Measurements from ENCODE around the gene ACMSD. TPM values are rescaled to one million over a fixed set of nuclear protein-coding genes. Genes with fewer than 3 reads are reported as not detected.
"Not testable (repeated sequence)": the region's sequence is repeated elsewhere in the genome, so short reads cannot be mapped to it uniquely, and the experiment has no call there.

ACMSD gene
- total and polyA plus RNA-seq, 2 donors (not counting 1 experiment from before 2014, with no cell fraction given) = not detected

- no peak overlapping the region for H3K4me3 ChIP-seq (replicated peaks in 1 of 4; ENCODE audit: control extremely low read depth in 1 of 4, insufficient read depth in 1 of 4, low read depth in 3 of 4, low read length in 4 of 4)
- H3K4me2 ChIP-seq (ENCODE audit: extremely low read depth, insufficient read depth, low read length) = no peak overlapping the region
- H3K36me3 ChIP-seq (ENCODE audit: control insufficient read depth, insufficient read depth, low read length) = no peaks in the 10 kb centered on the region
- TF ChIP-seq EZH2 (IDR thresholded peaks at IDR 0.05; ENCODE audit: low read length, missing control alignments) (no peak), CTCF (conservative IDR thresholded peaks at IDR 0.05 in 1 of 2, IDR thresholded peaks at IDR 0.05 in 1 of 2; ENCODE audit: low read depth in 1 of 2, low read length in 2 of 2) (no peak)
- H4K20me1 ChIP-seq (ENCODE audit: control insufficient read depth, extremely low read depth, insufficient read depth, low read length) = no peaks in the 10 kb centered on the region
- DNase-seq (ENCODE audit: low read depth in 2 of 2) = peak; percentile 37 to 88
- no peaks in the 10 kb centered on the region for H3K9me3 ChIP-seq (ENCODE audit: control insufficient read depth, insufficient read depth, low read depth, low read length)
- no peak overlapping the region for H2AFZ ChIP-seq (ENCODE audit: low read length)
- H3K27ac ChIP-seq (ENCODE audit: insufficient read depth, low read length) = no peak overlapping the region
- H3K9ac ChIP-seq (ENCODE audit: insufficient read depth, low read length) = no peak overlapping the region
- H3K4me1 ChIP-seq (ENCODE audit: control insufficient read depth, extremely low read depth, insufficient read depth, low read length) = no peaks in the 10 kb centered on the region
- H3K27me3 ChIP-seq (ENCODE audit: control insufficient read depth, insufficient read depth, low read length) = no peaks in the 10 kb centered on the region
- no peaks in the 10 kb centered on the region for H3K79me2 ChIP-seq (ENCODE audit: control insufficient read depth, insufficient read depth, low read length)
These were observed 7.3 kb downstream of the ACMSD start for GRCh38 chr2:134845719-134846118.

- Histone ChIP-seq H3K9me3 (ENCODE audit: control insufficient read depth, insufficient read depth, low read depth, low read length) (no peaks in the 10 kb centered on the region), H3K4me1 (ENCODE audit: control insufficient read depth, extremely low read depth, insufficient read depth, low read length) (no peaks in the 10 kb centered on the region), H3K79me2 (ENCODE audit: control insufficient read depth, insufficient read depth, low read length) (no peaks in the 10 kb centered on the region), H3K27me3 (ENCODE audit: control insufficient read depth, insufficient read depth, low read length) (no peaks in the 10 kb centered on the region), H3K4me3 (replicated peaks in 1 of 4; ENCODE audit: control extremely low read depth in 1 of 4, insufficient read depth in 1 of 4, low read depth in 3 of 4, low read length in 4 of 4) (no peak overlapping the region), H3K27ac (ENCODE audit: insufficient read depth, low read length) (no peak overlapping the region), H3K9ac (ENCODE audit: insufficient read depth, low read length) (no peak overlapping the region), H3K36me3 (ENCODE audit: control insufficient read depth, insufficient read depth, low read length) (no peaks in the 10 kb centered on the region), H4K20me1 (ENCODE audit: control insufficient read depth, extremely low read depth, insufficient read depth, low read length) (no peaks in the 10 kb centered on the region), H3K4me2 (ENCODE audit: extremely low read depth, insufficient read depth, low read length) (no peak overlapping the region), H2AFZ (ENCODE audit: low read length) (no peak overlapping the region)
- no peak for DNase-seq (ENCODE audit: low read depth in 2 of 2)
- TF ChIP-seq CTCF (conservative IDR thresholded peaks at IDR 0.05 in 1 of 2, IDR thresholded peaks at IDR 0.05 in 1 of 2; ENCODE audit: low read depth in 1 of 2, low read length in 2 of 2) (no peak), EZH2 (IDR thresholded peaks at IDR 0.05; ENCODE audit: low read length, missing control alignments) (no peak)
These were observed 7.8 kb downstream of the ACMSD start for GRCh38 chr2:134846213-134846612.

GRCh38 chr2:134847582-134847981, 9.2 kb downstream of the ACMSD start:
- H3K36me3 ChIP-seq (ENCODE audit: control insufficient read depth, insufficient read depth, low read length); H3K79me2 ChIP-seq (ENCODE audit: control insufficient read depth, insufficient read depth, low read length); H3K4me1 ChIP-seq (ENCODE audit: control insufficient read depth, extremely low read depth, insufficient read depth, low read length); H4K20me1 ChIP-seq (ENCODE audit: control insufficient read depth, extremely low read depth, insufficient read depth, low read length); H3K4me3 ChIP-seq (replicated peaks in 1 of 4; ENCODE audit: control extremely low read depth in 1 of 4, insufficient read depth in 1 of 4, low read depth in 3 of 4, low read length in 4 of 4); DNase-seq (ENCODE audit: low read depth in 2 of 2); H3K9ac ChIP-seq (ENCODE audit: insufficient read depth, low read length); H2AFZ ChIP-seq (ENCODE audit: low read length); H3K4me2 ChIP-seq (ENCODE audit: extremely low read depth, insufficient read depth, low read length); H3K27ac ChIP-seq (ENCODE audit: insufficient read depth, low read length); H3K9me3 ChIP-seq (ENCODE audit: control insufficient read depth, insufficient read depth, low read depth, low read length); H3K27me3 ChIP-seq (ENCODE audit: control insufficient read depth, insufficient read depth, low read length): not testable (repeated sequence)

Data from fibroblast of lung (primary cell).